ENCODE measurements around the gene SLC16A6. TPM values are rescaled to one million over a fixed set of nuclear protein-coding genes. Genes with fewer than 3 reads are reported as not detected.

Gene SLC16A6
- total RNA-seq, 4 donors from 2014 or later: 1.1 to 1.7 TPM; not detected in 2

DNA sequence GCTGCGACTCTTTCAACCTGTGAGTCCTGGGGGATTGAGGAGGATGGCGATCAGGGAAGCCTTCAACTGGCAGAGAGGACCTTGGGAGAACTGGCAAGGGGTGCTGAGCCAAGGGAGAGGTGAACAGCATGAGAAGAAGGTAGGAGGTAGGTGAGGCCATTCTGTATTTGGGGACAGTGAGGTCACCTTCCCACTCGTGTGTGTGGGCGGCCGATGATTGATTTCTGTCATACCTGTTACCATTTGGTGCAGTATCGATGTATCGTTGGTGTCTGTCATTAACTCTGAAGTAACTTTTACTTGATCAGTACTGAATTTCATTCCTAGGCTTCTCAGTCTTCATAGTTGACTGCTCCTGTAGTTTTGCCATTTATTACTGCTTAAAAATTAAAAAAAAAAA lies 4.2 kb upstream of the SLC16A6 start:
- no peaks in the 10 kb centered on the region for H3K36me3 ChIP-seq
- H3K4me1 ChIP-seq: peaks cover 0 to 27% (median 8%) of the 10 kb centered on the region in 4 donors
- H3K4me3 ChIP-seq: no peak overlapping the region
- TF ChIP-seq POLR2A (IDR thresholded peaks at IDR 0.05): no peak
- TF ChIP-seq, protein P1, sequence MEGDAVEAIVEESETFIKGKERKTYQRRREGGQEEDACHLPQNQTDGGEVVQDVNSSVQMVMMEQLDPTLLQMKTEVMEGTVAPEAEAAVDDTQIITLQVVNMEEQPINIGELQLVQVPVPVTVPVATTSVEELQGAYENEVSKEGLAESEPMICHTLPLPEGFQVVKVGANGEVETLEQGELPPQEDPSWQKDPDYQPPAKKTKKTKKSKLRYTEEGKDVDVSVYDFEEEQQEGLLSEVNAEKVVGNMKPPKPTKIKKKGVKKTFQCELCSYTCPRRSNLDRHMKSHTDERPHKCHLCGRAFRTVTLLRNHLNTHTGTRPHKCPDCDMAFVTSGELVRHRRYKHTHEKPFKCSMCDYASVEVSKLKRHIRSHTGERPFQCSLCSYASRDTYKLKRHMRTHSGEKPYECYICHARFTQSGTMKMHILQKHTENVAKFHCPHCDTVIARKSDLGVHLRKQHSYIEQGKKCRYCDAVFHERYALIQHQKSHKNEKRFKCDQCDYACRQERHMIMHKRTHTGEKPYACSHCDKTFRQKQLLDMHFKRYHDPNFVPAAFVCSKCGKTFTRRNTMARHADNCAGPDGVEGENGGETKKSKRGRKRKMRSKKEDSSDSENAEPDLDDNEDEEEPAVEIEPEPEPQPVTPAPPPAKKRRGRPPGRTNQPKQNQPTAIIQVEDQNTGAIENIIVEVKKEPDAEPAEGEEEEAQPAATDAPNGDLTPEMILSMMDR (IDR thresholded peaks at IDR 0.05): no peak
- H3K27me3 ChIP-seq: peaks cover 0 to 26% of the 10 kb centered on the region in 2 donors
- H3K9me3 ChIP-seq: no peaks in the 10 kb centered on the region
- DNase-seq: no peak
- H3K27ac ChIP-seq: no peak overlapping the region

DNA sequence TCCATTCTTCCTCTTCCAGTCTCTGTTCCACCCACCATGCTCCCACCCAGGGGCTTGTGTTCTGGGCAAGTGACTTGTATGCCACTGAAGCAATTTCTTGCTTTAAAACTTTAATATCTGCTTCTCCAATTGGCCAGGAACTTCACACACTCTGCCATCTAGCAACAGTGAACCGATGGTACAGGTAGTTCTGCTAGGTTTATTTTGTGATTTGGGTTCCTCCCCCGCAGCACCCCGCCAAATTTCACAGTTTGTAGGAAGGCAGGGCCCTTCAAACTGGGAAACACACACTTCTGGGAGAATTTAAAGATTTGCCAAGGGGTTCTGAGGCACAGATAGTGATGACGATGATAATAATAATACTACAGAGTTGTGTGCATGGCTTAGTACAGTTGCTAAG lies 3.7 kb upstream of the SLC16A6 start:
- Histone ChIP-seq H3K9me3 (no peaks in the 10 kb centered on the region), H3K27me3 (peaks cover 0 to 26% of the 10 kb centered on the region in 2 donors), H3K4me3 (no peak overlapping the region), H3K4me1 (peaks cover 0 to 29% (median 11%) of the 10 kb centered on the region in 4 donors), H3K36me3 (no peaks in the 10 kb centered on the region), H3K27ac (no peak overlapping the region)
- TF ChIP-seq, protein P1 (IDR thresholded peaks at IDR 0.05): no peak
- TF ChIP-seq POLR2A (IDR thresholded peaks at IDR 0.05): no peak
- DNase-seq: no peak

DNA sequence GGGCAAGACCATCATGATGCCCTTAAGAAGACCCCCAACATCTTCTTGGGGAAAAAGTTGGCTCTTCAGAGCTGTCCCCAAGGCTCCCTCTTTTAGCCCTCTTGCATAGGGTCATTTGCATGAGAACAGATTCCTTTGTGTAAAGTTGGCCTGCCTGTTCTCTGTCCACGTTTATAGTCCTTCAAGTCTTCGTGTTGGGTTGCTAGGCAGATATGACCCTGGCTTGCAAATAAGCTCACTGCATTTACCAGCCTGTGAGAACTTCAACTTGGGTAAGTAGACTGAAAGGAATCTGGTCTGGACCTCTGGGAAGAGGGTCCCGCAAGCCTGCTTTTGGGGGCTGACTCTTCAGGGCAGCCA lies 3.2 kb upstream of the SLC16A6 start:
- Histone ChIP-seq H3K9me3 (no peaks in the 10 kb centered on the region), H3K4me1 (peaks cover 0 to 29% (median 14%) of the 10 kb centered on the region in 4 donors), H3K27ac (no peak overlapping the region), H3K36me3 (no peaks in the 10 kb centered on the region), H3K4me3 (no peak overlapping the region), H3K27me3 (peaks cover 0 to 26% of the 10 kb centered on the region in 2 donors)
- no peak for DNase-seq
- TF ChIP-seq, protein P1 (IDR thresholded peaks at IDR 0.05): no peak
- TF ChIP-seq POLR2A (IDR thresholded peaks at IDR 0.05): no peak

DNA sequence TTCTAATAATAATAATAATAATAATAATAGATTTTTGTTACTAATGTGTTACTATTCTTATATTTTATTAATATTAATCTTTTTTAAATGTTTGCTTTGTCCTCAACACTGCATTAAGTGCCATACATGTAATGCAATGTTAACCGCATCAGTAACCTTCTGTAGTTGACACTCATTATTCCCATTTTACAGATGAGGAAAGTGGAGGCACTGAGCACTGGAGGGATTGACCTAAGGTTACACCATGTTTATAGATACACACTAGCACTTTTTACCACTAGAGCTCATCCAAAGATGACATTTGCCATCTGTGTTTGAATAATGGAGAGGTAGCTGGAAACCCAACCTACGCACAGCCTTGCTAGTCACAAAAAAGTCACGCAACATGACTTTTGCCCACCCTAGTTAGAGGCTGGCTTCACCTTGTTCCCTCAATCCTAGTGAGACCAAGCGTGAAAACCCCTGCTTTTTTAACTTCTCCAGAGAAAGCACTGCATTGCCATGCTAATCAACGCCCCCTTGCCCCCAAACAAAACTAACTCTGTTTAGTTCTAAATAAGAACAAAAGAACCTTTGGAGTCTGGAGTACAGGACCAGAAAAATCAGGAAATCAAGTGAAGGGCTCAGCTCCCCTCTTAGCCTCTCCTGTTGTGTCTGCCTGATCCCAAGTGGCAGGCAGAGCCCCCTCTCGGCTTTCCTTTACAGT lies 2.7 kb upstream of the SLC16A6 start:
- H3K36me3 ChIP-seq: no peaks in the 10 kb centered on the region
- DNase-seq: no peak
- H3K27me3 ChIP-seq: peaks cover 0 to 26% of the 10 kb centered on the region in 2 donors
- TF ChIP-seq POLR2A (IDR thresholded peaks at IDR 0.05): no peak
- TF ChIP-seq, protein P1 (IDR thresholded peaks at IDR 0.05): no peak
- H3K4me3 ChIP-seq: no peak overlapping the region
- H3K4me1 ChIP-seq: peaks cover 0 to 29% (median 16%) of the 10 kb centered on the region in 4 donors
- H3K9me3 ChIP-seq: no peaks in the 10 kb centered on the region
- H3K27ac ChIP-seq: no peak overlapping the region

DNA sequence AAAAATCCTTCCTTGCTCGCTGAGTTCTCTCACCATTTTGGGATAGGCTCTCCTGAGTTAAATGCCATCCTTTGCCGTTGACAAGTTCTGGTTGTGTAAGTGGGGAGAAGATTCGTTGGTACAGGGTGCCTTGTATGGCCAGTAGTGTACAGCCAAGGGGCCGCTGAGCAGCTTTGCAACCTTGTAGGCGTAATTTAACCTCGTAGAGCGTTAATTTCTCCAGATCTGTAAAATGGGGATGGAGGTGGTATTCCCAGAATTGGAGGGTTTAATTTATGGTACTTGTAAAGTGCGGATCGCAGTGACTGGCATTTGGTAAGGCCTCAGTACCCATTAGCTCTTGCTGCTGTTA lies 1.7 kb upstream of the SLC16A6 start:
- peaks cover 0 to 29% (median 16%) of the 10 kb centered on the region in 4 donors for H3K4me1 ChIP-seq
- H3K36me3 ChIP-seq: no peaks in the 10 kb centered on the region
- DNase-seq: no peak
- TF ChIP-seq, protein P1 (IDR thresholded peaks at IDR 0.05): no peak
- TF ChIP-seq POLR2A (IDR thresholded peaks at IDR 0.05): no peak
- no peaks in the 10 kb centered on the region for H3K9me3 ChIP-seq
- peaks cover 0 to 26% of the 10 kb centered on the region in 2 donors for H3K27me3 ChIP-seq
- H3K27ac ChIP-seq: peak overlapping the region; percentile 88 to 99 (median 90)
- H3K4me3 ChIP-seq: peak overlapping the region; percentile 65 to 90 (median 74)
